ENCODE measurements around the gene PAX9.

PAX9 gene

DNA sequence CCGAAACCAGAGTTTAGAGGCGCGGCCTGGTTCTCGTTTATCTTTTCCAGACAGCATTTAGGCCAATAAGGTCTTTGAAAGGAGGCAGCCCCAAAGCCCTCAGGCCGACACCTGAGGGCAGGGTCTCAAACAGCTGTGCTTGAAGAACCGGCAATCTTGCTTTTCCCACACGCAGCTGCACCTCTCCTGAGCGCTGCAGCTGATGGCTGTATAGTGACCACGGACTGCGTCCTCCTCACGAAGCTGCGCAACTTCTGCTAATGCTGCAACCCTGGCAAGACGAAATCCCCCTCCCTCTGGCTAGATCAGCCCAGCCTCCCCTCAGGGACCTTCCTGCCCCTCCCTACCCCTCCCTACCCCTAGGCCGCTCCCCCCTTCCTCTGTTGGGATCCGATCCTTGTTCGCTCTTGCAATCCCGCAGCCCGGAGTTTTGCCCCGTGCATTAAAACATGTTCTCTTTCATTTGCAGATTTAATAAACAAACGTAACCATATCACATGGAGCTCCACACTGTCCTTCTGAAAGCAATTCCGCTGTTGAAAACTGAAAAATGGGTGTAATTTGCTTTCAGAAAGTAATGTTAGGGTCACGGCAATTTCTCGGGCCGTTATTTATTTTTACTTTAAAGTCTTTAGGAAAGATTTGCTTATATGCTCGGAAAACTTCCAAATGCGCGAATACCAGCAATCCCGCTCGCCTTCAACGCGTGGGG lies 4.8 kb upstream of the PAX9 start:
- no peak for DNase-seq

DNA sequence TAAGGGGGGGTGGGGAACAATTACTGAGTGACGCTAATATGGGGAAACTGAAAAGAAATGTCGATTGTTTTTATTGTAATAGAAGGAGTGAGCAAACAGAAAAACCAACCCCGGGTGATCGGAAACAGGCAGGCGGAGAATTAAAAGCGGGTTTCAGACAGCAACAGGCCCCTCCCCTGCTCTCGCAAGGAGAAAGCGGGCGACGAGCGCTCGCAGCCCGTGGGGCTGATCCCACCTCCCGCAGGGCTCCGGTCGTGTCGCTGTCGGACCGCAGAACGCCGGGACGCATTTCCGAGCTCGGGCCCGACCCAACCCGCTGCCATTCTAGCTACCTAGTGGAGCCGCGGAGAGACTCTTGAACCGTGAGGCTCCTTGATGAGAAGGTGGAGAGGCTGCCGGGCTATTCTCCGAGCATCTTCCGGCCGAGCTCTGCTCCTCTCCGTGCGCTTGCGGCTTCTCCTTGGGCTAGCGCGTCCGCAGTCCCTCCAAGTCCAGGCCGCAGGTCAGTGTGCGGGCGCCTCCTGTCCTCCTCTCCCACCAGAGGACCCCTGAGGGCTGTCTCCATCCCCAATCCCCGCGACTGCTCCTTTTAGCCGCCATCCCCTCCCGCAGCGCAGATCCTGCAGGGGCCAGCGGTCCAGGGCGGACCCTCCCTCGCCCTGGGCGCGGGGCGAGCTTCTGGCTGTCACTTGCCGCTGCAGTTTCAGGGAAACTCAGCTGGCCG lies 4.1 kb upstream of the PAX9 start:
- no peak for DNase-seq

DNA sequence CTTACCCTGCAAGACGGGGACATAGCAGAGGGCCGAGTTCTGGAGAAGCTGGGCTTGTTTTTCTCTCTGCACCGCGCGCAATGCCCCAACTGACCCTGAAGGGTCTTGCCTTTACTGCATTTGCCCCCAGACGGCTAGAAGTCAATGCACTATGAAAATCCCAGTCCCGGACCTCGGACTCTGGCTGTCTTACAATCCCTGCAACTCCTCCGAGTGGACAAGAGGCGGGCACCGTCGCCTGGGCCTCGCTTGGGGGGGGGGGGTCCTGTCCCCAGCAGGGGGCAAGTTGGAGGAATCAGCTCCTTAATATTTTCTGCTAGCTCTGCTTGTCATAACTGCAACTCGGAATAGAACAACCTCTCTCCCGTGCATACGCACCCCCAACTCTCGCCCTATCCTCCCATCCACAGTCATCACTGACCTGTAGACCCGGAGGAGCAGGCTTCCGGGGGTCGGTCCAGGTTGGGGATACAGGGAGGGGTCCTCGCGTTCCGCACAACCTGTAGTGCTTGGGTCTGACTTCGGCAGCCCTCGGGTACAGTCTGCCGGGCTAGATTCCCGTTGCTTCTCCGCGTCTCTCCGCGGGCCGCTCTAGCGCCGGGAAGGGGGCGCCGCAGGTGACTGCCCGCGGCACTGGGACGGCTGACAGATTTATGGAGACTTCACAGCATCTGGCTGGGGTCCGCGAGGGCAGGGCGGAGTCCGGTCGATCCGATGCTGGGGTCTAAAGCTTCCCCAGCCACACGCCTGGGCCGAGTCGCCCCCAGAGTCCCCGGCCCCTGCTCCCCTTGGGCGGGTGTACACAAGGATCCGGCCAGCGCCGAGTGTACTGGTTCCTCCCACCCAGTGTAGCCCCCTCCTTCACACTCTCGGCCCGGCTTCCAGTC lies 3.3 kb upstream of the PAX9 start:
- no peak for DNase-seq

DNA sequence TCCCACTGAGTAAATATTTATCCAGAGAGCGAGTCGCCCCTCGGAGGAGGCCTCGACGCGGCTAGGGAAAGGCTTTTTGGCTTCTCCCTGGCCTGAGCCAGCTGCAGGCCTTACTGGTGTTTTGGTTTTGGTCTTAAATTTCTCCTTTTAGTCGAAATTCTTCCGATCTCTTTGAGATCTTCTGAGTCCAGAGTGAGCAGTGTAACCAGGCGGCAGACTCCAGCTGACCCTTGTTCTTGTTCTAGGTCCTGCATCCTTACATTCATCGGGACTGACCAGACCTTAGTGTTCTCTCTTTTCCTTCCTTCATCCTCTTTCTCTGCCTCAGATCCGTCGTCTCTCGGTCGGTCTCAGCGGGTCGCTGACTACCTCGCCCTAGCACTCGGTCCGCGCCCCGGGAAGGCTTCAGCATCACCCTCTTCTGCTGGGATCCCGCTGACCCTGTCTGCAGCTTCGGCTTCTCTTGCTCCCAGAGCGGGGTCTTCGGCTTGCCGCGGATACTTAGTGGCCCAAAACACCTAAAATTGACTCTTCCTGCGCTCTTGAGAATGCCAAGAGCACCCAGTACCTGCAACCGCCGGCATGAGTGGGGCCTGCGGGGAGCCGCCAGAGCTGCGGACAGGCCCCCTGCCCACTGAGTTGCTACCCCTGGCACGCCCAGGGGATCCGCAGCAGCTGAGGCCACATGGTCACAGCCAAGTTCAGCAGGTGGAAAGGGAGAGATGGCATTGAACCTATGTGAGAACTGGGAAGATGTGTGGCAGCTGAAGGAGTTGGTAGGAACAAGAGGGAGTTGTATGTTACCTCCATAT lies 2.4 kb upstream of the PAX9 start:
- DNase-seq, result no peak

DNA sequence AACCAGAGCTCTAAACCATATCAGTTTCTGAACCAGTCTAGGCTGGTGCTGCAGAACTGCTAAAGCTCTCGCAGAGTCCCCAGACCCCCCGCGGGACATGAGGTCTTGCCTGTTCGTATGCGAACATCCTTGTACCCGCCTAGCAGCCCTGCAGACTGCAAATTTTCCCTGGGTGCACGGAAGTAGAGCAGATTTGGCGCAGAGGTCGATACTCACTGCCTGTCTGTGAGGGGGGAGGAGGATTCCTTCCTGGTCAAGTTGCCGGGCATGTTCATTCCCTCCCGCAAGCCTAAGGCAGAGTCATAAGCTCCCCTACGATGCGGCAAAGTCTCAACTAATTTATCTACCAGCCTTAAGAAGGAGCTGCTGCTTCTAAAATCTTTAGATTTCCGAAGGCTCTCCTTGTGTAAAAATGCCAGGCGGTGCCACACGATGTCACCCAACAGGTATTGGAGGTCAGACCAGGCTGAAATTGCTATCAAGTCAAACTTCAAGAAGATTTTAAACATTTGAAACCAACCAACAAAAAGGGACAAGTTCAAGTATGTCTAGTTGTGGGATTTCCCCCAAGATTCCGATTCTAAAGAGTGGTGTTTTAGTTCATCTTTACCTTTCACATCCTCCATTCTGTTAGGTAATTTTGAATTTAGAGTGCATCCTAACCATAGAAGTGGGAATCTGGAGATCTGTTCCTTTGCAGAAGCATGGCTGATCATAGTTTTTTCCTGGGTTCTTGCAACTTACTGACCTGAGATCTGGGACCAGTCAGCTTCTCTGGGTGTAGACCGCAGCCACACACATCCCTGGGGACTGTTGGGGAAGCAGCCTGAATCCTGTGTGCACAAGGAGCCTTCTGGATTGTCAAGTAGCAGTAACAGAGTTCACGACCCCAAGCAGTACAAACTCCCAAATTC lies 1.6 kb upstream of the PAX9 start:
- no peak for DNase-seq

DNA sequence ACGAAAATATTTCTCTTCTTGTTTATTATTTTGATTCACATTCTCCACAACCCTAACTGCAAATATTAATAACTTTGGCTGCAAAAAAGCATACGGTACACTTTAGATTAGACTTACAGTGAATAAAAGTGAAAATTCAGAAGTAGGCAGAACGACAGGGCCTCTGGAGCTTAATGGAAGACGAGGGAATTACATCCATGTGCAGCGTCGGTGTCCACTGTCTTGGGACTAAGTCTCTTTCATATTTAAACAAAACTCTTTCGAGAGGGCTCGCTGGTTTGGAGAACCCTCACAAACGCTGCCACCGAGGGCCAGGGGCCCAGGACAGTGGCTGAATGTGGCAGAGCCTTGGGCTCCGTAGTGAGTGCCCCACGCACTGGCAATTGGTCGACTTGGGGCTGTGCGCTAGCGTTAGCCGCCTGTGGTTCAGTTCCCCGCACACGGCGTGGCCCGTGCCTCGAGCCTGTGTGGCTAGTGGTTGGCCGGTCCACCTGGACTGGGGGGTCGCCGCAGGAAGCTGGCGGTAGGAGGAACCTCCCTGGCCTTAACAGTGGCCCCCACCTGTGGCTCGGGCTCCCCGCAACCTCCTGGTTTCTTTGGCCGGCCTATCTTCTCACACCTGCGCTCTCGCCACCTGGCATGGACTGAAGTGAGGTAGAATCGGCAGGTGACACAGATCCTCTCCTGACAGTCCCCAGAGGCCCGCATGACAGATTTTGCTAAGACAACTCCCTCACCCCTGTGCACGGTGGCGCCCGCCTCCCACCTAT lies 739 bp upstream of the PAX9 start:
- DNase-seq, result no peak

DNA sequence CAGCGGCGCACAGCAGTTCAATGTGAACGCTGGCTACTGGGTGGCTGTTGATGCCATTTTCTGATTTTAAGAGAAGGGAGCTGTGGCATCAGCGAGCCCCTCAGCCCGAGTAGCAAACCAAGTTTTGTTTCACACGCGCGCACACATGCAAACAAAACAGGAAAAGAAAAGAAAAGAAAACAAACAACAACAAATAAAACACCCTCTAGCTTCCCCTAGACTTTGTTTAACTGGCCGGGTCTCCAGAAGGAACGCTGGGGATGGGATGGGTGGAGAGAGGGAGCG lies 540 bp downstream of the PAX9 start:
- DNase-seq, result no peak

DNA sequence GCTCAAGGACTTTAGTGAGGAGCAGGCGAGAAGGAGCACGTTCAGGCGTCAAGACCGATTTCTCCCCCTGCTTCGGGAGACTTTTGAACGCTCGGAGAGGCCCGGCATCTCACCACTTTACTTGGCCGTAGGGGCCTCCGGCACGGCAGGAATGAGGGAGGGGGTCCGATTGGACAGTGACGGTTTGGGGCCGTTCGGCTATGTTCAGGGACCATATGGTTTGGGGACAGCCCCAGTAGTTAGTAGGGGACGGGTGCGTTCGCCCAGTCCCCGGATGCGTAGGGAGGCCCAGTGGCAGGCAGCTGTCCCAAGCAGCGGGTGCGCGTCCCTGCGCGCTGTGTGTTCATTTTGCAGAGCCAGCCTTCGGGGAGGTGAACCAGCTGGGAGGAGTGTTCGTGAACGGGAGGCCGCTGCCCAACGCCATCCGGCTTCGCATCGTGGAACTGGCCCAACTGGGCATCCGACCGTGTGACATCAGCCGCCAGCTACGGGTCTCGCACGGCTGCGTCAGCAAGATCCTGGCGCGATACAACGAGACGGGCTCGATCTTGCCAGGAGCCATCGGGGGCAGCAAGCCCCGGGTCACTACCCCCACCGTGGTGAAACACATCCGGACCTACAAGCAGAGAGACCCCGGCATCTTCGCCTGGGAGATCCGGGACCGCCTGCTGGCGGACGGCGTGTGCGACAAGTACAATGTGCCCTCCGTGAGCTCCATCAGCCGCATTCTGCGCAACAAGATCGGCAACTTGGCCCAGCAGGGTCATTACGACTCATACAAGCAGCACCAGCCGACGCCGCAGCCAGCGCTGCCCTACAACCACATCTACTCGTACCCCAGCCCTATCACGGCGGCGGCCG lies 1.1 kb downstream of the PAX9 start:
- no peak for DNase-seq

DNA sequence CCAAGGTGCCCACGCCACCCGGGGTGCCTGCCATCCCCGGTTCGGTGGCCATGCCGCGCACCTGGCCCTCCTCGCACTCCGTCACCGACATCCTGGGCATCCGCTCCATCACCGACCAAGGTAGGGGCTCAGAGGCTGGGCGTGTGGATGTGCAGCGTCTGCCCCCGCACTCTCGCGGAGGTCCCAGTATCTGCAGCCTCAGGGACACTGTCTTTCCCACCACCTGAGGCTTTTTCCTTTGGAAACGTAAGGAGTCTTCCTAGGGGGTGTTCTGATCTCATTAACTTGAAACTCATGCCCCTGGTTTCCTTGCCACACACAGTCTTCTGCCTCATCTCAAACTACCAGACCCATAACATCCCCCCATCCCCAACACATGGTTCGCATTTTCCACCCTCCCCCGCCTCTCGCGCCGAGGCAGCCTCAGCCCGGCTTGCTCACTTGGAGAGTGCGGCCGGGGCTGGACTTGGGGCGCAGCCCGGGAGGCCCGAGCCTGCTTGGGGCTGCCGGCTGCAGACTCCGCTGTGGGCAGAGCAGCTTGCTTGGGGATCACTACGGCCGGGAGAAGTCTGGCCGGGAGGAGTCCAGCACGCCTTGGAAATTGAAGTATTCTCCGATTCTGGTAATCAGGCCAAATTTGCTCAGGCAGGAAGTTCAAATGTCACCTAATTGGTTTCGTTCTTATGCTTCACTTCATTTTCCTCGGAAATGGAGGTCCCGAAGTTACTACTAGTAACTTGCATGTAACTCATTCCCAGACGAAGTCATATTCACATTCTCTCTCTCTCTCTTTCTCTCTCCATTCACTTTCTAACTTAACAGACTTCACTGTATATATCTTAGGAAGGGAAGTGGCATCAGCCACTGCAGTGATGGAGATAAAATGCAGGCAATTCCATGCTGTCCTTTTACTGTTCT lies 2.0 kb downstream of the PAX9 start:
- no peak for DNase-seq

DNA sequence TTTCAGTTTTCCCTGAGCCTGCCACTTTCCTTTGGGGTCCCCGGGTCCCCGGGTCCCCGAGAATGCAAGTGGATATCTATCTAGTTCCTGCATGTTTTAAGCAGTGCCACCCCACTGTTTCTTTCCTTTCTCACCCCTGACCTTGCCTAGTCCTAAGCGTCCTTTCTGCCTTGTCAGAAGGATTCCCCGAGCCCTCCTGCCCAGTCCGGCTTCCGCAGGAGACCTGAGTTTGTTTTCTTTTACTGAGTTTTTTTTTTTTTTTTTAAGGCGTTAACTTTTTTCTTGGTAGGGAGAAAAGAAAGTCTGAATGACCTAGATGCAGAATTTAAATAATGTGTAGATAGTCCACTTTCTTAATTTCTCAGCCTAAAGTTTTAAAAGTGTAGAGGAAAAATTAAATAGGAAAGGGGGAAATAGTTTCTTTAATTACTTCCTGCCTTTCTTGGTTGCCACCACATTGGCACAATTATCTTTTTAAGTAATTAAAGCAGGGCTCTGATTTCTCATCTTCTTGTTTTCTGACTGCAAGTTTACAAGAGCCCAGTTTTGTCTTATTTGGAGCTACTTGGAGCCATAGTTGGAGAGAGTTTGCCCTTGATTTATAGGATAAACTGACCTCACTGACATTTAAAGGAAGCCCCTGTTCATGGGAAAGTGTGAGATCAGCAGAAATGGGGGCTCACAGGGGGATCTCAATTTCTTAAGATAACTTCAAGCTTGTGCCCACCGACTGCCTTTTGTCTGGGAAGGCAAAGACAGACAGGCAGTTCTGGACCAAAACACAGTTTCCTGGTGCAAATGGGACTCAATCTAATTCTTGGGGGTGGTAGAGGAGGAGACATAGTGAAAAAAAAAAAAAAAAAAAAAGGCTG lies 2.9 kb downstream of the PAX9 start:
- no peak for DNase-seq

DNA sequence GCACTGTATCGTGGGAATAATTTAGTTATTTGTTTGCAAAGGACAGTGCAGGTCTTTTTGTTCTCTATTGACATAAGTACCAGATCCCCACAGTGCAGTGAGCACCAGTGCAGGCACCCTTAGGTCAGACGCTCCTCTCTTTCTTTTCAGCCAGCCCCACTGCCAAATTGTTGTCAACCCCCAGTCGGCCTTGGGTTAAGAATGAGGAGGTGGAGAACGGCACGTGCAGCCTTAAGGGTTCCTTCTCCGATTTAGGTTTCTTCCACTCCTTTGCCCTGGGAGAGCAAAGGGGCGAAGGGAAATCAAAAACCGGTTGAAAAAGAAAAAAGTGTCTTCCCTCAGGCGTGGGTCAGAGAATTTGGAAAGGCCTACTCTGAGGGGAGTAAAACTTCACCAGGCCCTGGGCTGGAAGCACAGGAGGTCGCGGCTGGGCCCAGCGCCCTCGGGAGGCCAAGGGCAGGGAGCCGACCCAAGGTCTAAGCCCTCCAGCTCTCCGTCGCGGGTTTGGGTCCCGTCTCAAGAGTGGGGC lies 4.3 kb downstream of the PAX9 start:
- DNase-seq, result no peak

DNA sequence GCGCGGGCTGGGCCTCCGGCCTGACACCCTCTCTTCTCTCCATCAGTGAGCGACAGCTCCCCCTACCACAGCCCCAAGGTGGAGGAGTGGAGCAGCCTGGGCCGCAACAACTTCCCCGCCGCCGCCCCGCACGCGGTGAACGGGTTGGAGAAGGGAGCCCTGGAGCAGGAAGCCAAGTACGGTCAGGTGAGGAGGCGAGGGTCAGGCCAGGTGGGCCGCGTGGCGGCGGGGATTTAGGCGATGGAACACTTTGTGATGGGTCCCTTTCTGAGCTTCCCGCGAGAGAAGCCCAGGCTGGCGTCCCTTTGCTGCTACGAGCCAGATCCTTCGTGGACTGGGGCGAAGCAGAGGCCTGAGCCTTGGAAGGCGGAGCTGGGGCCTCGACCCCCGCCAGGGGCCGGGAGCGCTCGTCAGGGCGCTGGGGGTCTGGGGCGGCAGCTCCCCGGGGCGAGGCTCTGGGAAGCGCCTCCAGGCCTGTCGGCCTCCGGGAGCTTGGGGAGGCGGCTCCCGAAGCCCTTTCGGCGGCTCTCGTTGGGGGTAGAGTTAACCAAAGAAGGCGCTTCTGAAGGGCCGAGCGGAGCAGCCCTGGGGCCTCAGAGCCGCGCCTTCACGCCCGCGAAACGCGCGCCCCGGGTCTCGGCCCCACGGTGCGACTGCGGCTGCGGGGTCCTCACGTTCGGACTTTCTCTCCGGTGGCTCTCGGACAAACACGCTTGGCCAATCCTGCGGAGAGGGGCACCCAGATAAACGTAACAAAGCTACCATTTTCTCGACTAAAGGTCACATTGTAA lies 5.0 kb downstream of the PAX9 start:
- no peak for DNase-seq

DNA sequence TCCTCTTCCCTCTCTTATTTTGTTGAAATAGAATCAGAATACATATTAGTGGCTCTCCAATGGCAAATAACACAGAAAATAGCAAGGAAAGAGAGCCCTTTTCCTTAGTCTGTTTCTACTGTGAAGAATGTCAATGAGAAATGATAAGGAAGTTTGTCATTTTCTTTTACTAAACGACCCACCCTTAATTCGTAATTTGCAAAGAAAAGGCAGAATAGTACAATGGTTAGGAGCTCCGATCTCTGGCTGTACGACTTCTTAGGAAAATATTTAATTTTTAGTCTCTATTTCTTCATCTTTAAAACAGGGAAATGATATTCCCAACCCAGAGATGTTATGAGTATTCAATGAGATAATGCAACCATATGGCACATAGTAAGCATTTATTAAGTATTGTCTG lies 6.0 kb downstream of the PAX9 start:
- DNase-seq, result no peak

DNA sequence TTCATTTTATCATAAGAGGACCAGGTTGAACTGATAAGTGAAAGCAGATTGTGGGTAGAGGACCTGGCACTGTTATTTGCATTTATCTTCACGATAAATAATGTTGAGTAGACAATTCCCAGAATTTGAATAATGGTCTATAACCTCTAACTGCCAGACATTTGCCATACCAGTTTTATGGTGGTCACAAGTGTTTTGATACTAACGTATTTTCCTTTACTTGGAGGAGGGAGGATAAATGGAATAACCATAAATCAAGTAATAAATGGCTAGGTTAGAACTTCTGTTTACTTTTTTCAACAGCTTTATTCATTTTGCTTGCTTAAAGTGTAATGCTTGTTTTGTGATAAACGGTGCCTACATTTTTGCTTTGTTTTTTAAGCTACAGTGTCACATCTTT lies 9.5 kb downstream of the PAX9 start:
- DNase-seq, result no peak

DNA sequence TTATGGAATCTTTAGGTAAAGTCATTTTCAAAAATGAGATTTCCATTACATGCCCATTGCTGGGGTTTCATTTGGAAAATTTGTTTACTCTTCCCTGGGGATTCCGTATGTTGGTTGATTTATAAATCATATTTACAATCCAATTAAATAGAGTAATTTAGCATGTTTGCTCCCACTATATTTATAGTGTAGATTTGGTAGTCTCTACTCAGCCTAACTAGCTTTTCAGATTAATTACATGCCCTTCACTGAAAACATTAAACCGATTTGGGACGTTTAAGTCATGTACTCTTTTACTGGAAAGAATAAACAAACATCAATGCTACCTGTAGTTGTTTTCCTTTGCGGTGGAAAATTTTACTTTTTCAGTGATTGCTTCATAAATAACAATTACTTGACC lies 10.4 kb downstream of the PAX9 start:
- DNase-seq, result no peak

DNA sequence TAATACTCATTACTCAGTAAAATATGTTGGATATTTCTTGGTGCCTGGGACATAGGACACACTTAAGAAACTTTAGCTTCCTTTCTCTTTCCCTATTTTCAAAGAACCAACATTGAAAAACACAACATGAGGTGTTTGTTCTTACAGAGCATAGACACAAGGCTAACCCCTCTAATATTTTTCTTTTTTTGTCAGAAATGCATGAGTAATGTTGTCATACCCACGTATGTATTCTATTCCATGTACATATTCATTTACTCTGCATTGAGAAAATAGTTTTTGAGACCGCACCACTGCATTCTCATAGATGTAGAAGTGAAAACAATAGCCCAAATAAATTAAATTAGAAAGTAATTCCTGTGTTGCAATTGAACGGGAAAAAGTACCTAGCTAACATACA lies 13.0 kb downstream of the PAX9 start:
- DNase-seq, result no peak

DNA sequence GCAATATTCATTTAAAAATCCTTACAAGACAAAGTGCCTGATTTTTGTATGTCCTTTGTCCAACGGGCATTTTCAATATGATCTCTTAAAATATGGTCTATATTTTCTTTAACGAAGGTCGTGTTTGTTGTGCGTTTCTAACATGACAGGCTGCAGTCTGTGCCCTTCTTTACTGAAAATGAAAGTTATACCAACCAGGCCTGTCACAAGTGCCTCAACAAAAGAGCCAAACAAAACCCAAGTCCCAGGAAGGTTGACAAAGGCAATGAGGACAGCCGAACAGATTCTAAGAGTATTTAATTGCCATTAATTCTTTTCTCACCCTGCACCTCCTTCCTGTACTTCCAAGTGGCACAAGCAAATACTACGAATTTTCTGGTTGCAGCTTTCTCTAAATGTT lies 13.9 kb downstream of the PAX9 start:
- no peak for DNase-seq

Measured in CD4-positive, alpha-beta T cell treated with Interleukin-15 for 1 hour (primary cell).